Panc1 (cell line): ENCODE data around the gene TBC1D22A. TPM values are rescaled to one million over a fixed set of nuclear protein-coding genes. Genes with fewer than 3 reads are reported as not detected.

Experiments used
- ATAC-seq: fragments of 200-7000 bp; cut with Tn5 transposase; 2 replicates; pipeline ENCODE4 v1.9.1; 2020; ENCODE audit warnings: mild to moderate bottlenecking, moderate library complexity
- BruUV-seq: library from RNA; stranded (reverse); fragments of 400-500 nt; replicated peaks from 2 replicates; lab custom pipeline; 2021; lab: Mats Ljungman, UMichigan
- CTCF ChIA-PET: fragments of 300-600 bp; sonication (Branson Sonifier 250); formaldehyde crosslinking; loops from one replicate; lab custom pipeline; 2022; ENCODE audit warnings: antibody characterized with exemption; lab: Charles Lee
- POLR2A ChIA-PET: fragments of 300-600 bp; sonication (Branson Sonifier 250); formaldehyde crosslinking; loops from one replicate; lab custom pipeline; 2022; ENCODE audit warnings: antibody characterized with exemption; lab: Charles Lee
- DNase-seq: peaks from one replicate; pipeline ENCODE4 v3.0.0-alpha.2; 2010; ENCODE audit warnings: low read depth, low spot score
- H3K27ac ChIP-seq: 2 replicates; pipeline ENCODE4 v1.5.1; 2011; ENCODE audit warnings: mild to moderate bottlenecking, low read length, inconsistent platforms
- H3K27me3 ChIP-seq: fragments of 200-500 bp; sonication (Bioruptor generic); 2 replicates; pipeline ENCODE4 v1.6.0; 2014; ENCODE audit warnings: low read length, inconsistent platforms; ENCODE audit not compliant: control insufficient read depth, insufficient read depth
- H3K36me3 ChIP-seq: fragments of 200-500 bp; sonication (Bioruptor generic); 2 replicates; pipeline ENCODE4 v1.5.1; 2014; ENCODE audit warnings: inconsistent platforms, mild to moderate bottlenecking, low read length, moderate library complexity; ENCODE audit not compliant: control insufficient read depth, insufficient read depth
- H3K4me1 ChIP-seq: 2 replicates; pipeline ENCODE4 v1.5.1; 2011; ENCODE audit warnings: inconsistent platforms, mild to moderate bottlenecking, low read length, moderate library complexity; ENCODE audit not compliant: control insufficient read depth, insufficient read depth
- H3K4me3 ChIP-seq, 2 experiments: 2 replicates each; pipeline ENCODE4 v1.5.1; 2011 to 2012; ENCODE audit warnings: low read depth in 2 of 2, low read length in 2 of 2, mild to moderate bottlenecking in 2 of 2, inconsistent platforms in 1 of 2, moderate library complexity in 1 of 2
- H3K9me3 ChIP-seq: fragments of 200-500 bp; sonication (Bioruptor generic); 2 replicates; pipeline ENCODE4 v1.5.1; 2014; ENCODE audit warnings: low read depth, mild to moderate bottlenecking, inconsistent platforms, low read length, moderate library complexity; ENCODE audit not compliant: control insufficient read depth, insufficient read depth
- CTCF ChIP-seq: fragments of 450-650 bp; IDR thresholded peaks from 2 replicates; pipeline ENCODE4 v1.5.1; 2017; ENCODE audit warnings: mild to moderate bottlenecking
- POLR2AphosphoS5 ChIP-seq: IDR thresholded peaks from 2 replicates; pipeline ENCODE4 v1.6.1; 2012; ENCODE audit warnings: mild to moderate bottlenecking, low read depth, low read length, moderate library complexity
- REST ChIP-seq, 2 experiments: IDR thresholded peaks; 2 replicates each; pipeline ENCODE4 v1.6.1; 2011 to 2012; ENCODE audit warnings: low read depth in 2 of 2, control low read depth in 1 of 2, low read length in 1 of 2, mild to moderate bottlenecking in 1 of 2, moderate library complexity in 1 of 2; ENCODE audit not compliant: insufficient read depth in 1 of 2
- SIN3A ChIP-seq: IDR thresholded peaks from 2 replicates; pipeline ENCODE4 v1.6.1; 2012; ENCODE audit warnings: low read depth, mild to moderate bottlenecking, low read length, moderate library complexity, borderline replicate concordance; ENCODE audit not compliant: insufficient read depth
- TCF7L2 ChIP-seq: IDR thresholded peaks from 2 replicates; pipeline ENCODE4 v1.6.1; 2011; ENCODE audit warnings: mild to moderate bottlenecking, low read depth, low read length, inconsistent platforms
- in situ Hi-C: cut with HindIII; loops from 2 replicates; pipeline ENCODE4 v1.10.0; 2016; ENCODE audit warnings: low sequenced_read_pairs, low pct_unique_long_range_greater_than_20kb
- intact Hi-C: fragments of 100-400 bp; cut with micrococcal nuclease; formaldehyde crosslinking; loops from one replicate; pipeline ENCODE4 v1.10.0; 2022; ENCODE audit not compliant: unreplicated experiment
- total RNA-seq: library from RNA; stranded (reverse); gene quantifications from one replicate; pipeline ENCODE4 v1.2.1, GENCODE V29; 2021; ENCODE audit not compliant: unreplicated experiment

Gene TBC1D22A
- total RNA-seq, 1 experiment from 2014 or later, result 28.7 TPM

- POLR2A ChIA-PET, result no interaction called here
- no peaks in the 10 kb centered on the region for H3K9me3 ChIP-seq
- DNase-seq, result no peak
- BruUV-seq, result no TSS peak
- CTCF ChIA-PET, result interaction anchor here (0.6 kb wide), 1 partner anchor 22 kb away, joined by 3 read pairs; no protein-coding TSS in a partner anchor
- H3K27me3 ChIP-seq, result no peaks in the 10 kb centered on the region
- H3K4me3 ChIP-seq, result no peak overlapping the region
- in situ Hi-C loops, result no loop called here
- TF ChIP-seq POLR2AphosphoS5, result no peak
- TF ChIP-seq TCF7L2, result no peak
- no peak for TF ChIP-seq SIN3A
- TF ChIP-seq CTCF, result no peak
- no peak for TF ChIP-seq REST (IDR thresholded peaks at IDR 0.05; ENCODE audit: insufficient read depth in 1 of 2, low read depth in 2 of 2, low read length in 1 of 2)
- H3K36me3 ChIP-seq, result no peaks in the 10 kb centered on the region
- intact Hi-C loops, result no loop called here
- ATAC-seq, result no peak
- peaks cover 3% of the 10 kb centered on the region; the same call in 1 of the 2 replicates for H3K4me1 ChIP-seq
- H3K27ac ChIP-seq, result no peak overlapping the region
Observed at GRCh38 chr22:47150426-47150825, 388.0 kb downstream of the TBC1D22A start.

GRCh38 chr22:47151064-47151463 lies 388.6 kb downstream of the TBC1D22A start:
- BruUV-seq, result no TSS peak
- DNase-seq (no peak), ATAC-seq (no peak)
- in situ Hi-C loops, result no loop called here
- H3K9me3 ChIP-seq, result no peaks in the 10 kb centered on the region
- H3K36me3 ChIP-seq, result no peaks in the 10 kb centered on the region
- H3K4me1 ChIP-seq, result peaks cover 3% of the 10 kb centered on the region; the same call in 1 of the 2 replicates
- TF ChIP-seq SIN3A, result no peak
- TF ChIP-seq REST (IDR thresholded peaks at IDR 0.05; ENCODE audit: insufficient read depth in 1 of 2, low read depth in 2 of 2, low read length in 1 of 2), result no peak
- TF ChIP-seq POLR2AphosphoS5, result no peak
- no peak for TF ChIP-seq TCF7L2
- TF ChIP-seq CTCF, result no peak
- intact Hi-C loops, result no loop called here
- POLR2A ChIA-PET, result no interaction called here
- no peaks in the 10 kb centered on the region for H3K27me3 ChIP-seq
- CTCF ChIA-PET, result interaction anchor here (0.6 kb wide), 1 partner anchor 23 kb away, joined by 3 read pairs; no protein-coding TSS in a partner anchor
- no peak overlapping the region for H3K27ac ChIP-seq
- H3K4me3 ChIP-seq, result no peak overlapping the region
